GM19035 (cell line): ENCODE data around the gene DGCR2.
"Not testable (repeated sequence)": the region's sequence is repeated elsewhere in the genome, so short reads cannot be mapped to it uniquely, and the experiment has no call there.

Source experiments
- ATAC-seq: cut with Tn5 transposase; IDR thresholded peaks from one replicate; pipeline ENCODE4 v1.9.1; 2021; ENCODE audit not compliant: unreplicated experiment

The DGCR2 gene

DNA sequence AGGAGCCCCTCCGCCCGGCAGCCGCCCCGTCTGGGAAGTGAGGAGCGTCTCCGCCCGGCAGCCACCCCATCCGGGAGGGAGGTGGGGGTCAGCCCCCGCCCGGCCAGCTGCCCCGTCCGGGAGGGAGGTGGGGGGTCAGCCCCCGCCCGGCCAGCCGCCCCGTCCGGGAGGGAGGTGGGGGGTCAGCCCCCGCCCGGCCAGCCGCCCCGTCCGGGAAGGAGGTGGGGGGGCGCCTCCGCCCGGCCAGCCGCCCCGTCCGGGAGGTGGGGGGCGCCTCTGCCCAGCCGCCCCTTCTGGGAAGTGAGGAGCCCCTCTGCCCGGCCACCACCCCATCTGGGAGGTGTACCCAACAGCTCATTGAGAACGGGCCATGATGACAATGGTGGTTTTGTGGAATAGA lies 37.6 kb downstream of the DGCR2 start:
- not testable (repeated sequence) for ATAC-seq

DNA sequence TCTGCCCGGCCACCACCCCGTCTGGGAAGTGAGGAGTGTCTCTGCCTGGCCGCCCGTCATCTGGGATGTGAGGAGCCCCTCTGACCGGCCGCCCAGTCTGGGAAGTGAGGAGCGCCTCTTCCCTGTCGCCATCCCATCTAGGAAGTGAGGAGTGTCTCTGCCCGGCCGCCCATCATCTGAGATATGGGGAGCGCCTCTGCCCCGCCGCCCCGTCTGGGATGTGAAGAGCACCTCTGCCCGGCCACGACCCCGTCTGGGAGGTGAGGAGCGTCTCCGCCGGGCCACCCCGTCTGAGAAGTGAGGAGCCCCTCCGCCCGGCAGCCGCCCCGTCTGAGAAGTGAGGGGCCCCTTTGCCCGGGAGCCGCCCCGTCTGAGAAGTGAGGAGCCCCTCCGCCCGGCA lies 38.1 kb downstream of the DGCR2 start:
- not testable (repeated sequence) for ATAC-seq

DNA sequence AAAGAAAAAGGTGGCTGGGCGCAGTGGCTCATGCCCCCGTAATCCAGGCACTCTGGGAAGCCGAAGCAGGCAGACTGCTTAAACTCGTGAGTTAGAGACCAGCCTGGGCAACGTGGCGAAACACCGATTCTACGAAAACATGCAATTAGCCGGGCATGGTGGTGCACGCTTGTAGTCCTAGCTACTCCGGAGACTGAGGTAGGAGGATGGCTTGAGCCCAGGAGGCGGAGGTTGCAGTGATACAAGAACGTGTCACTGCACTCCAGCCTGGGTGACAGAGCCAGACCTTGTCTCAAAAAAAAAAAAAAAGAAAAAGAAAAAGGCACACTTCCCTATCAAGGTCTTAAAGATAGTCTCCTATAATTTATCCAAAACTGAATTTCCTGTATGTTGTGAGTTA lies 39.4 kb downstream of the DGCR2 start:
- no peak for ATAC-seq

DNA sequence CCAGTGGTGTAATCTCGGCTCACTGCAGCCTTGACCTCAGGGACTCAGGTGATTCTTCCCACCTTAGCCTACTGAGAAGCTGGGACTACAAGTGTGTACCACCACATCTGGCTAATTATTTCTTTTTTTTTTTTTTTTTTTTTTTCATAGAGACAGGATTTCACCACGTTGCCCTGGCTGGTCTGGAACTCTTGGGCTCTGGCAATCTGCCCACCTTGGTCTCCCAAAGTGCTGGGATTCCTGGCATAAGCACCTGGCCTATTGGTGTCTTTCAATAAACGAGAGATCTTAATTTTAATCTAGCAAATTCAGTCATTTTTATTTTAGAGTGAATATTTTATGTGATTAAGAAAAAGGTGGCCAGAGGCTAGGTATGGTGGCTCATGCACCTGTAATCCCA lies 40.1 kb downstream of the DGCR2 start:
- no peak for ATAC-seq

DNA sequence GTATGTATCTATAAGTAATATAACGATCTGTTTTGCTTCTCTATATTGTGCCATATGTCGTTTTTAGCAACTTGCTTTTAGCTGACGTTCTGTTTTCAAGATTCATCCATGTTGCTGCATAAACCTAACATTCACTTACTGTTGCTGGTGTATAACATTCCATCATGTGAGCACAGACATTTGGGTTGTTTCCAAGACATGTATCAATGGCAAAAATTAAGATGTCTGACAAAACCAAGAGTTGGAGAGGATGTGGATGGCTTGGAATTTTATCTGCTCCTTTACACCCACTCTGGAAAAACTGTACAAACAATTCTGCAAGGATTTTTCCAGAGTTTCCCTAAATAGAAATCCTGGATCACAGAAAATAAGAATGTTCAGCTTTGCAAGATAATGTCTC lies 40.9 kb downstream of the DGCR2 start:
- ATAC-seq, result no peak

DNA sequence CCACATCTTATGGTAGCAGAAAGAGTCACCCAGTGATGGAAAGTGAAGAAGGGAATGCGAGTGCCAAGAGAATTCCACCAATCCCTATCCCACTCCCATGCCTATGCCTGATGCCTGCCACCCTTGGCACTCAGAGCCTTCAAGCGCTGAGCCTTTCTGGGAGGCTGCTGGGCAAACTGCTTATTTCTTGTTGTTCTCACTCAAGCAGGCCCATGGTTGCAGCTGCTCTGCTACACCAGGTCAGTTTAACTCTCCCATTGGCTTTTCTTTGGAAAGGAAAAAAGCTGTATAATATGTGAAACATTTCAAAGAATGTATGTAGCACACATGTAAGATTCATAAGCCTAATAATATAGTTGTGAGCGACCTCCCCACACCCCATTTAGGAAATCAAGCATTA lies 41.4 kb downstream of the DGCR2 start:
- ATAC-seq, result no peak

DNA sequence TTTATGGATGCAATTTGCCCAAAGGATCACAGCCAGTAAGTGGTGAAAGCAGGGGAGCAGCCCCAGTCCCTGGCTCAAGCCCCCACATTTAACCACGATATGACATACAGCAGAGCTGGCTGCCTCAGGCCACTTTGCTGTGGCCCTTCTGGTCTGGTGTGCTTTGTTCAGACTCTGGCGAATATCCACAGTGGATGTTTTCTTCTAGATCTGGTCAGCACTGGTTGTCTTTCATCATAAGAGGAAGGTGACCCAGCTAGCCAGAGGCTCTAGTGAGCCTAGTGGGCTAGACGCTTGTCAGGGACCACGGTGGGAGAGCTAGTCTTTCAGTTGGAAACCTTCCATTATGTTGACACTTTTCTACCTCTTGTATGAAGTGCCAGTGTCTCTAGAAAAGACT lies 42.5 kb downstream of the DGCR2 start:
- no peak for ATAC-seq

DNA sequence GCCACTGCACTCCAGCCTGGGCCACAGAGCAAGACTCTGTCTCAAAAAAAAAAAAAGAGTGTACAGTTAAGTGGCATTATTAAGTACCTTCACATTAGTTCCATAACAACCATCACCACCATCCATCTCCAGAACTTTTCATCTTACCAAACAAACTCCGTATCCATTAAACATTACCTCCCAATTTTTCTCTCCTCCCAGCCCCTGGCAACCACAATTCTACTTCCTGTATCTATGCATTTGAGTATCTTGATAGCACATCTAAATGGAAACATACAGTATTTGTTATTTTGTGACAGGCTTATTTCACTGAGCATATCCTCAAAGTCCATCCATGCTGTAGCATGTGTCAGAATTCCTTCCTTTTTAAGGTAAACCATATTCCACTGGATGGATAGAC lies 46.8 kb downstream of the DGCR2 start:
- no peak for ATAC-seq

DNA sequence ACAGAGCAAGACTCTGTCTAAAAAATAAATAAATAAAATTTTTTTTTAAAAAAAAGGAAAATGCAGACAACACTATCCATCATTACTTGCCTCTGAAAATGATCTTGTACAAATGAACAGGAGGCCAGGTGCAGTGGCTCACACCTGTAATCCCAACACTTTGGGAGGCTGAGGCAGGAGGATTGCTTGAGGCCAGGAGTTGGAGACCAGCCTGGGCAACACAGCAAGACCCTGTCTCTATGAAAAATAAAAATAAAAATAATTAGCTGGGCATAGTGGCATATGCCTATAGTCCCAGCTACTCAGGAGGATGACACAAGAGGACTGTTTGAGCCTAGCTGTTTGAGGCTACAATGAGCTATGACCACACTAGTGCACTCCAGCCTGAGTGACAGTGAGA lies 49.4 kb downstream of the DGCR2 start:
- ATAC-seq, result not testable (repeated sequence)

DNA sequence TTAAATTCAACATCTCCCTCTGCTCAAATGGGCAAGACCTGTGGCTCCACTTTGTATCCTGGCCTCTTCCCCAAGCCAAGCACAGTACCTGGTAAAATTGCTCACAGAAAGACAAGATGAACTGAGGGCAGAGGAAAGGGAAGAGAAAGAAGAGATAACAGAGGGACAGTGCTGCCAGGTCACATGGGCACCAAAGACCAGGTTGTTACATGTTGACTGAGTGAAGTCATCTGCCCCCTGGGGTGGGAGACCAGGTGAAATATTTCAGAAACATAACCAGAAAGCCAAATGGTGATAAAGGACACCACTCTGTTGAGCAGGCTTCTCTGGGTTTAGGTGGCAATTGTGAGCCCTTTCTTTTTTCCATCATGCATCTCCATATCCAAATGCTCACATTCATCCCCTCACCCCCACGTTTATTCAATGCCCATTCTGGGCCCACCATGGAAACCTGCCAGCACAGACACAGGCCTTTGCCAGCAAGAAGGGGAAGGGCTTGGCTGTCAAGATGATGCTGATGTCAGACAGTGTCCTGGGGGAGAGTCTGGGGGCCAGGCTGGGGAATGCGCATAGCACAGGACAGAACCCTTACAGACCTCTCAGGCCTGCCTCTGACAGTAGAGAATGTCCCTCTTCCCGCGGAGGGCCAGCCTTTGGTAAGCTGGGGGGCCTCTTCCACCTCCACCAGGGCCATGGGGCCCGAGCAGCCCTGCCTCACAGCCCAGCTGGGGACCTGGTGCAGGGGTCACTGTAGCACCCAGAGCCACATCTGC lies 51.6 kb downstream of the DGCR2 start:
- no peak for ATAC-seq

DNA sequence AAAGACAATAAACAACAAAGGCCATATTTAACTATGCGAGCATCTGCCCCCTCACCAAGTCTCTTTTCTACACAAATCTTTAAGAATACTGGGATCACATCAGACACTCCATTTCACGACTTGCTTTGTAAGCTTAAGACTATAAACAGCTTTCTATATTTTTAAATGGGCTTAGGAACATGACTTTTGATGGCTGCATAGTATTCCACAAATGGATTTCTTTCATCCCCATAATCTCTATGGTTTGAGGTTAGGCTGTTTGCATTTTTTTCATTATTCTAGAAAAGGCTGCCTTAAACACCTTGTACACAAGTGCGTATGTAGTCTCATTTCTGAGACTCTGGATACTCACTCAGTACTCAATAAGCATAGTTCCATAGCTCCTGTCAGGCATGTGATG lies 52.8 kb downstream of the DGCR2 start:
- no peak for ATAC-seq

DNA sequence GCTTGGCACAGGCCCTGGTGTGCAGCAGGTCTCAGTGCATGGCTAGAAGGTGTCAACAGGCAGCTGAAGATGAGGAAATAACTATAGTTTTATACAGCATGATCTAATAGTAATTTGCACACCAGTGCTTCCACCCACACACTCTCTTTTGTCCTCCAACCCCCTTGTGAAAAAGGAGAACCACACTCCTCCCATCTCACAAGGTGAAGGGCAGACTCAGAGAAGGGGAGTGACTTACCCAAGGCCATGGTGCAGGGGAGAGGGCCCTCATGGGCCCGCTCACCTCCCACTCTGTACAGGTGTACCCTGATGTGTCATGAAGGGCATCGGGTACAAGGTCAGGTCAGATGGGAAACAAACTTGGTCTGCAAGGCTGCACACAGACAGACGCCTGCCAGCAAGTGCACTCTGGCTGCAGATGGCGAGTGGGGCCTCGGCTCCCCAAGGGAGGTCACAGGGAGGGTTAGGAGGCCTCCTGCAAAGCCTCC lies 53.4 kb downstream of the DGCR2 start:
- no peak for ATAC-seq

DNA sequence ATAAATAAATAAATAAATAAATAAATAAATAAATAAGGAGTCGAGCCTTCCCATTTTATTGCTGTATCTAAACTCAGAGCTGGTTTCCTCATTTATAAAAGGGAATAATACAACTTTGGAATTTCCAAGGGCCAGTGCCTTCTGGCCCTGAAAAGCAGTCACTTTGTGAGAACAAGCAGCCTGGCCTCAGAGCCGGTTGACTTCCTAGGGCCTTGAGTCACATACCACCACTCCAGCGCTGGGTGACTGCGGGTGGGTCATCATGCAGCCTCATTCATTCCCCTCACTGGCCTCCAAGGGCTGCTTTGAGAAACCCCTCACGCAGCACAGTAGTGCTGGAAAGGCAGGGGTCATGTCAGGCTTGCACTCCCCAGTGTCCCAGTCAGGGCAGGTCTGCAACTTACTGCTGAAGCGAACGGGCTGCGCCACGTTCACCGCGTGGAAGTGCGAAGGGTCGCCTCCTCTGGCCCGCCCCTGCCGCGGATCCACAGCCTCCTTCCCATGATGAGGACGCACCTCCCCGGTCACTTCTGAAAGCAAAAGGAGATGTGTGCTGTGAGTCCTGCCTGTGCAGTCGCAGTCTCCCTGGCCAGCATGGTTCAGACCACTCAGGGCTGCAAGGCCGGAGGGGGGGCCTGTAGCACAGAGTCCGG lies 54.4 kb downstream of the DGCR2 start:
- ATAC-seq, result no peak

DNA sequence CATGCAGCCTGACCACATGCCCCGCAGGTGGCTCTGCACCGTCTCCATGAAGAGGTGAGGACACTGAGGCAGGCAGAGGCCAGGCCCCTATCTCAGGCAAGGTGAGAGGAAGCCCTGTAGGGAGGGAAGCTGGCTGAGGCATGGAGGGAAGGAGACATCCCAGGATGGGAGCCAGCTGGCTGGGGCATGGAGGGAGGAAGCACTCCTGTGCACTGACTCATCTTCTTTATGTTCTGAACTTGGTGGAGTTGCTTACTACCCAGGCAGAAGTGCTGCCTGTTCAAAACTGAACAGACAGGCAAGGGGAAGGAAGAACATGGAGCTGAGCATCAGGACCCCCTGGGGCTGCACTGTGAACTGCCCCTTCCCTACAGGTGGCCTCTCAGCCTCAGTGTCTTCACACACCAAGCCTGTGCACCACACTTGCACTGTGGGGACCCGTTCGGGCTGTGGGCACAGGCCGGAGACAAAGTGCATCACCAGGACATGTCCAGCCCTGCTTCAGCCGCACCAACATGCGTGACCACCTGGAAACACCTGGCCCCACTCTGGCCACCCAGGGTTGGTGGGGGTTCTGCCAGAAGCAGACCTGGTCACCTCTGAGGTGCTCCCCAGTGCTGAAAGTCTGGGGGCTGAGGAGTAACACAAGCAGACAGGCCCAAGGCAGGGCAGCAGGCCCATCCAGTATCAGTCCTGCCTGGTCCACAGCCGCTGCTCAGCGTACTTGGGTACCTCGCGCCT lies 55.5 kb downstream of the DGCR2 start:
- ATAC-seq, result no peak

DNA sequence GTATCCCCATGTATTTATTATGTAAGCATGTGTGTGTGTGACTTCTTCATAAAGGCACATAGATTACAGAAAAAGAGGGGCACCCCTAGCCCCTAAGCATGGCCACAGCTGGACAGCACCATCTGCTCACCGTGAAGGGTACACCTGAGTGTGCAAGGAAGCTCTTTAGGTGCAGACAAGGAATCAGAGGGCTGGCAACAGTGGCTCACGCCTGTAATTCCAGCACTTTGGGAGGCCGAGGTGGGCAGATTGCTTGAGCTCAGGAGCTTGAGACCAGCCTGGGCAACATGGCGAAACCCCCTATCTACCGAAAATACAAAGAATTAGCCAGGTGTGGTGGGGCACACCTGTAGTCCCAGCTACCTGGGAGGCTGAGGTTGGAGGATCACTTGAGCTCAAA lies 56.3 kb downstream of the DGCR2 start:
- ATAC-seq, result no peak

DNA sequence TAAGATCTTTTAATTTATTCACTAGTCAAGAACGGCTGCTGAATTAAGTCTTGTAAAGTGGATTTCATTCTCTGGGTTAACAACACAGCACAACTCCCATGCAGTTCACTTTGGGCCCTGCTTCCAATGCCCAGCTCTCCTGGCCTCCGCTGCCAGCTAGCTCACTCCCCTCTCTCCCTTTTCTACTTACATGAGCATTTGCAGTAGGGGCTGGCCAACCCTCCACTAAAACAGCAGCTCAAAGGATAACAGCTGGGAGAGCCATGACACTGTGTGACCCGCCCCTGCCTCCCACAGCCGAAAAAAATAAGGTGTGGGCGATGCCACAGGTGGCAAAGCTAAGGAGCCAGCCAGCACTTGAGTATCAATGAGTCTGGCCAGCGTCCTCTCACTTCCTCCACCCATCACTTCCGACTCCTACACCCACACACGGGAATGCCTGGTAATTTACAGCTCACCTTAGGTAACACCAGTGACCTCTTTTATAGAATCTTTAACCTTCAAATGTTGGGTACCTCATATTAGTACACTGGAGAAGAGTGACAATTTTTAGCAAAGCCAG lies 56.8 kb downstream of the DGCR2 start:
- no peak for ATAC-seq

DNA sequence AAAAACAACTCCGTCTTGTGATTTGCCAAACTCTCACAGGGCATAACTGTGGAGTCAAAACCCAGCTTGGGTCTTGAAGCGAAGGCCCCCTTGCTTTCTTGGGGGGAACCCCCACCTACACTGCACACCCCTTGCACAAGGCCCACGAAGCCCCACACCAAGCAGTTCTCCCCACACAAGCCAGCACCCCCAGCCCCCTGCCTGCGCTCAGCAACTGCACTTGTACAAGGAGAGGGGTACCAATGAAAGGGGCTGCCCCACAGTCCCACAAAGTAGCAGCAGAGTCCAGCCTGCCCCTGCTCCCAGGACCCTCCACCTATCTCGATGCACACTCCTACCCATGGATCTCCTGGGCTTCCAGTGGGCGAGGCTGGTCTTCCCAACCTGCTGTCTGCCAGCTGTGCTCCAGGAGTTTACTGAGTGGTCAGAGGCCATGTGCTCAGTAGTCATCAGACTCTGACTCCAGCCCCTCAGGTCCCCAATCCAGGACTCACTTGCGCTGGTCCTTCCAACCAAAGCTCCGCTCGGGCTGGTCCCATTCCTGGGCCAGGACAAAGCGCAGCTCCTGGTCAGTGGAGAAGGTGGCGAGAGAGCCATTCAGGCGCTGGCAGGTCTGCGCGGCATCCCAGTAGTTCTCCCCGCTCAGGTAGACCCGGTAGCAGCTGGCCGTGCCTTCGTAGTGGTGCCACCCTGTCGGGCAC lies 57.7 kb downstream of the DGCR2 start:
- no peak for ATAC-seq

DNA sequence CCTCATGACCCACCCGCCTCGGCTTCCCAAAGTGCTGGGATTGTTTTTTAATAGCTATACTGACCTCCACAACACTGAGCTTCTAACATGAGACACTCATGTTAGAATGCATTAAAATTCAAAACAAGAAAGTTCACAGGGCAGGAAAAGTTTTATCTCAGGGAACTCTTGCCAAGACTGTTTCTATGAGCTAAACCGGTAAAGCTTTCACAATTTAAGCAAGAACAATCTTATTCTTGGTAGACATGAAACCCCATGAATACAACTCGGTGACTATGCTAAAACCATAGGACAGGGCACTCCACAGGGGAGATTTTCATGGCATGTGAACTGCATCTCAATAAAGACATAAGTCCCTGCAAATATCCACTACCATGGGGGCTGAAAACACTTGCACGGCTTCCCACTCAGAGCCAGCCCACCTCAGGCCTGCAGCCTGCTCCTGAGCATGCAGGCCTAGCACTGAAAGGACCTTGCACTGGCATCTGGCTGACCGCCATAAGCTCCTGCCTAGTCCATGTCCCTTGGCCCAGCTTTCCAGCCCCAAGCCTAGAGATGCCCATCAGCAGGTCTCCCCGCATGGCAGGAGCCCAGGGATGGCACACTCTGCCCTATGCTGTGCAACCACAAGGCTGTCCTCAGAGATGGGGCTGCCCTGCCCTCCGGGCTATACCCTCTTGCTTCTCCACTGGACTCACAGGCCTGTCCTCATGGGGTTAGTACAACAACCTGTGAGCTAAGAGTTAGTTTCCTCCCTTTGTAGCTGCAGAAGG lies 58.4 kb downstream of the DGCR2 start:
- ATAC-seq, result no peak

DNA sequence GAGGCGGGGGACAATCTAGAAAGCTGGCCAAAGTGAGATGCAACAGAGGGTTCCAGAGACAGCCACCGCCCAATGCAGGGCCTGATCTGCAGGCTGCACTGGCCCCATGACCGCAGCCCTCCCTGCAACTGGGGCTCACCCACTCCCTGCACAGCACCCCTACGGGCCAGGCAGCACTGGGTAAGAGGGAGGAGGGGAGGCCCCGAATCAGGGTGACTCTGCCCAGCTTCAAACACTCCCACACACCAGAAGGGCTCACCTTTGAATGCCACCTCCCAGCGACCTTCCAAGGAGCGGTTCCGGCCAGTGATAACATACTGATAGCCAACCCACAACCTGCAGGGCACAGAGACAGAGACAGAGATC lies 59.3 kb downstream of the DGCR2 start:
- no peak for ATAC-seq
